SHP77 treated with DMSO at 0.1 percent for 48 hours (cell line): Measurements from ENCODE around the gene NKX6-2.
"Not testable (repeated sequence)": the region's sequence is repeated elsewhere in the genome, so short reads cannot be mapped to it uniquely, and the experiment has no call there.

Experiments used
- DNase-seq: peaks from one replicate; lab custom pipeline; 2025; lab: John Stamatoyannopoulos, UW

The NKX6-2 gene

GRCh38 chr10:132785723-132786475 is at the start of gene NKX6-2:
TSS of gene NKX6-2 (minus strand) at chr10:132786147. CDS start at chr10:132785948, 199 bp downstream.
- no peak for DNase-seq

GRCh38 chr10:132834891-132835847 is 49.2 kb upstream of the NKX6-2 start:
- no peak for DNase-seq

GRCh38 chr10:132834311-132834761 is 48.4 kb upstream of the NKX6-2 start:
- no peak for DNase-seq

- DNase-seq = no peak
Observed at GRCh38 chr10:132833421-132834111, 47.6 kb upstream of the NKX6-2 start.

- no peak for DNase-seq
Observed at GRCh38 chr10:132832186-132832969, 46.4 kb upstream of the NKX6-2 start.

GRCh38 chr10:132829403-132829802 is 43.5 kb upstream of the NKX6-2 start:
- peak; percentile 18 for DNase-seq

GRCh38 chr10:132828681-132829080 is 42.7 kb upstream of the NKX6-2 start:
- DNase-seq = no peak

GRCh38 chr10:132827861-132828539 is 42.1 kb upstream of the NKX6-2 start:
- no peak for DNase-seq

- no peak for DNase-seq
Observed at GRCh38 chr10:132827423-132827789, 41.5 kb upstream of the NKX6-2 start.

GRCh38 chr10:132826524-132827422 is 40.8 kb upstream of the NKX6-2 start:
- no peak for DNase-seq

GRCh38 chr10:132825783-132826523 is 40.0 kb upstream of the NKX6-2 start:
- not testable (repeated sequence) for DNase-seq

GRCh38 chr10:132820056-132820455 is 34.1 kb upstream of the NKX6-2 start:
- no peak for DNase-seq

- DNase-seq = no peak
Observed at GRCh38 chr10:132817701-132818211, 31.8 kb upstream of the NKX6-2 start.

- no peak for DNase-seq
Observed at GRCh38 chr10:132816718-132817117, 30.8 kb upstream of the NKX6-2 start.

GRCh38 chr10:132815168-132815857 is 29.4 kb upstream of the NKX6-2 start:
- DNase-seq = no peak

GRCh38 chr10:132814469-132814856 is 28.5 kb upstream of the NKX6-2 start:
- no peak for DNase-seq

- no peak for DNase-seq
Observed at GRCh38 chr10:132813560-132814468, 27.9 kb upstream of the NKX6-2 start.
